Measurements from ENCODE around the gene BTG2. TPM values are rescaled to one million over a fixed set of nuclear protein-coding genes. Genes with fewer than 3 reads are reported as not detected.
A peak's percentile ranks its signal among the peaks of the same experiment; 100 is the strongest.

Gene BTG2
- total RNA-seq, 1 donor = 14.5 TPM

- Histone ChIP-seq H2AFZ (ENCODE audit: low read length) (no peak overlapping the region), H3K36me3 (ENCODE audit: insufficient read depth, low read length) (no peaks in the 10 kb centered on the region), H3K27me3 (ENCODE audit: insufficient read depth, low read length) (peaks cover 64% of the 10 kb centered on the region), H3K4me3 (ENCODE audit: insufficient read depth, low read length) (no peak overlapping the region), H4K20me1 (ENCODE audit: insufficient read depth, low read length) (no peaks in the 10 kb centered on the region), H3K4me2 (ENCODE audit: insufficient read depth, low read length) (no peak overlapping the region), H3K27ac (ENCODE audit: low read depth, low read length) (no peak overlapping the region), H3K9me3 (ENCODE audit: low read depth, low read length) (no peaks in the 10 kb centered on the region), H3K4me1 (ENCODE audit: insufficient read depth, low read length) (no peaks in the 10 kb centered on the region), H3K79me2 (ENCODE audit: insufficient read depth, low read length) (no peaks in the 10 kb centered on the region)
- peak; percentile 80 for TF ChIP-seq CTCF (IDR thresholded peaks at IDR 0.05; ENCODE audit: extremely low read depth, low read depth, low read length)
- peak; percentile 95 for DNase-seq (ENCODE audit: insufficient read length, low spot score, missing footprints)
These were observed 37.0 kb downstream of the BTG2 start for GRCh38 chr1:203342192-203342940.

- Histone ChIP-seq H3K79me2 (ENCODE audit: insufficient read depth, low read length) (no peaks in the 10 kb centered on the region), H3K4me2 (ENCODE audit: insufficient read depth, low read length) (no peak overlapping the region), H3K4me1 (ENCODE audit: insufficient read depth, low read length) (no peaks in the 10 kb centered on the region), H4K20me1 (ENCODE audit: insufficient read depth, low read length) (no peaks in the 10 kb centered on the region), H3K27me3 (ENCODE audit: insufficient read depth, low read length) (peaks cover 70% of the 10 kb centered on the region), H2AFZ (ENCODE audit: low read length) (no peak overlapping the region), H3K9me3 (ENCODE audit: low read depth, low read length) (no peaks in the 10 kb centered on the region), H3K4me3 (ENCODE audit: insufficient read depth, low read length) (no peak overlapping the region), H3K36me3 (ENCODE audit: insufficient read depth, low read length) (no peaks in the 10 kb centered on the region), H3K27ac (ENCODE audit: low read depth, low read length) (no peak overlapping the region)
- no peak for TF ChIP-seq CTCF (IDR thresholded peaks at IDR 0.05; ENCODE audit: extremely low read depth, low read depth, low read length)
- DNase-seq (ENCODE audit: insufficient read length, low spot score, missing footprints) = no peak
These were observed 38.8 kb downstream of the BTG2 start for GRCh38 chr1:203343956-203344754.

GRCh38 chr1:203346060-203346768 lies 40.9 kb downstream of the BTG2 start:
- DNase-seq (ENCODE audit: insufficient read length, low spot score, missing footprints) = no peak
- Histone ChIP-seq H3K36me3 (ENCODE audit: insufficient read depth, low read length) (no peaks in the 10 kb centered on the region), H3K4me1 (ENCODE audit: insufficient read depth, low read length) (no peaks in the 10 kb centered on the region), H3K4me3 (ENCODE audit: insufficient read depth, low read length) (no peak overlapping the region), H3K27ac (ENCODE audit: low read depth, low read length) (no peak overlapping the region), H4K20me1 (ENCODE audit: insufficient read depth, low read length) (no peaks in the 10 kb centered on the region), H2AFZ (ENCODE audit: low read length) (no peak overlapping the region), H3K79me2 (ENCODE audit: insufficient read depth, low read length) (no peaks in the 10 kb centered on the region), H3K9me3 (ENCODE audit: low read depth, low read length) (no peaks in the 10 kb centered on the region), H3K4me2 (ENCODE audit: insufficient read depth, low read length) (no peak overlapping the region), H3K27me3 (ENCODE audit: insufficient read depth, low read length) (peaks cover 61% of the 10 kb centered on the region)
- TF ChIP-seq CTCF (IDR thresholded peaks at IDR 0.05; ENCODE audit: extremely low read depth, low read depth, low read length) = no peak

GRCh38 chr1:203346769-203347102 lies 41.4 kb downstream of the BTG2 start:
- no peak overlapping the region for H3K27ac ChIP-seq (ENCODE audit: low read depth, low read length)
- H3K79me2 ChIP-seq (ENCODE audit: insufficient read depth, low read length) = no peaks in the 10 kb centered on the region
- H3K4me2 ChIP-seq (ENCODE audit: insufficient read depth, low read length) = no peak overlapping the region
- no peaks in the 10 kb centered on the region for H4K20me1 ChIP-seq (ENCODE audit: insufficient read depth, low read length)
- TF ChIP-seq CTCF (IDR thresholded peaks at IDR 0.05; ENCODE audit: extremely low read depth, low read depth, low read length) = no peak
- no peak for DNase-seq (ENCODE audit: insufficient read length, low spot score, missing footprints)
- no peak overlapping the region for H3K4me3 ChIP-seq (ENCODE audit: insufficient read depth, low read length)
- H3K27me3 ChIP-seq (ENCODE audit: insufficient read depth, low read length) = peaks cover 56% of the 10 kb centered on the region
- H3K4me1 ChIP-seq (ENCODE audit: insufficient read depth, low read length) = no peaks in the 10 kb centered on the region
- no peak overlapping the region for H2AFZ ChIP-seq (ENCODE audit: low read length)
- no peaks in the 10 kb centered on the region for H3K9me3 ChIP-seq (ENCODE audit: low read depth, low read length)
- H3K36me3 ChIP-seq (ENCODE audit: insufficient read depth, low read length) = no peaks in the 10 kb centered on the region

Measured in osteoblast (primary cell).